DMS153 treated with DMSO at 0.1 percent for 48 hours (cell line): ENCODE data around the gene DPRX.

Source experiments
- DNase-seq: peaks from one replicate; lab custom pipeline; 2025; ENCODE audit not compliant: unreplicated experiment; lab: John Stamatoyannopoulos, UW

DPRX gene

GRCh38 chr19:53631949-53632407 lies at the start of gene DPRX:
Gene DPRX, plus strand, starts transcription at chr19:53631999. Its CDS starts 108 bp downstream, at chr19:53632107.
- no peak for DNase-seq

- DNase-seq, result no peak
These were observed 48.6 kb upstream of the DPRX start for GRCh38 chr19:53583181-53583580.

GRCh38 chr19:53586277-53586691 lies 45.5 kb upstream of the DPRX start:
- DNase-seq, result no peak

GRCh38 chr19:53594811-53595509 lies 36.8 kb upstream of the DPRX start:
- no peak for DNase-seq

- DNase-seq, result no peak
These were observed 36.3 kb upstream of the DPRX start for GRCh38 chr19:53595510-53595867.

GRCh38 chr19:53596056-53596455 lies 35.7 kb upstream of the DPRX start:
- DNase-seq, result no peak

- DNase-seq, result no peak
These were observed 34.8 kb upstream of the DPRX start for GRCh38 chr19:53597023-53597422.

GRCh38 chr19:53598361-53598760 lies 33.4 kb upstream of the DPRX start:
- DNase-seq, result no peak

GRCh38 chr19:53600217-53600616 lies 31.6 kb upstream of the DPRX start:
- no peak for DNase-seq

- DNase-seq, result no peak
These were observed 25.8 kb upstream of the DPRX start for GRCh38 chr19:53606031-53606430.

GRCh38 chr19:53608381-53608780 lies 23.4 kb upstream of the DPRX start:
- no peak for DNase-seq

GRCh38 chr19:53612762-53613526 lies 18.9 kb upstream of the DPRX start:
- DNase-seq, result no peak

GRCh38 chr19:53621885-53622740 lies 9.7 kb upstream of the DPRX start:
- DNase-seq, result no peak

GRCh38 chr19:53624771-53625545 lies 6.8 kb upstream of the DPRX start:
- no peak for DNase-seq

- no peak for DNase-seq
These were observed 5.3 kb upstream of the DPRX start for GRCh38 chr19:53626486-53626885.

GRCh38 chr19:53626976-53627375 lies 4.8 kb upstream of the DPRX start:
- DNase-seq, result no peak

- DNase-seq, result no peak
These were observed 3.0 kb downstream of the DPRX start for GRCh38 chr19:53634768-53635167.

GRCh38 chr19:53639471-53639870 lies 7.7 kb downstream of the DPRX start:
- no peak for DNase-seq

- DNase-seq, result no peak
These were observed 10.7 kb downstream of the DPRX start for GRCh38 chr19:53642381-53643099.
